Measurements from ENCODE around the gene PDAP1. TPM values are rescaled to one million over a fixed set of nuclear protein-coding genes. Genes with fewer than 3 reads are reported as not detected.
A peak's percentile ranks its signal among the peaks of the same experiment; 100 is the strongest.

PDAP1 gene
- total and polyA plus RNA-seq, 5 donors from 2014 or later: 17.2 to 52.8 (median 20.7) TPM

DNA sequence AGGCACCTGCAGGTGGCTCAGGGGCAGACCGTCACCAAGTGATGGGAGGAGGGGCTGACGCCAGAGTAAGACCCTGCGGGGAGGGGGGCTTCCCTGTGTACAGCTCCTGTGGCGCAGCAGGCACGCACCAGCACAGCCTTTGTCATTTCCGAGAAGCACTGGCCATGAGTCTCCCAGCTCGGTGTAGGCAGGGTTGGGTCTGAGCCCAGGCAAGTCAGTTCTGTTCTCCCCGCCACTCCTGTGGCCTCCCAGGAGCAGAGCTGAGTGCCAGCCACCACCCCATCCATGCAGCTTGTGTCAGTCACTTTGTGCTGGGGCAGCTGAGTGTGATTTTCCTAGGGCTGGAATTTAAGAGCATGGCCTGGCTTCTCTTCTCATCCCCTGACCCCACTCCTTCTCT lies 43.5 kb upstream of the PDAP1 start:
- H3K36me3 Mint-ChIP-seq: peaks cover 30% of the 10 kb centered on the region
- Histone ChIP-seq H3K36me3 (ENCODE audit: control insufficient read depth, insufficient read depth, low read length) (peaks cover 70% of the 10 kb centered on the region), H3K27ac (ENCODE audit: insufficient read depth, low read length, poor library complexity, severe bottlenecking) (no peak overlapping the region), H3K9me3 (ENCODE audit: control insufficient read depth in 2 of 2, low read length in 2 of 2) (no peaks in the 10 kb centered on the region), H3K4me1 (ENCODE audit: control insufficient read depth, insufficient read depth, low read length, poor library complexity, severe bottlenecking) (no peaks in the 10 kb centered on the region), H3K4me3 (ENCODE audit: low read depth, low read length) (no peak overlapping the region), H3K27me3 (ENCODE audit: control insufficient read depth, insufficient read depth, low read length) (no peaks in the 10 kb centered on the region)
- no peak overlapping the region for H3K4me3 Mint-ChIP-seq
- H3K27me3 Mint-ChIP-seq: no peaks in the 10 kb centered on the region
- ATAC-seq (ENCODE audit: low read depth in 2 of 2) (peak in 1 of 2 donors; percentile 18), DNase-seq (no peak)
- no peak overlapping the region for H3K27ac Mint-ChIP-seq
- peaks cover 0 to 4% (median 0%) of the 10 kb centered on the region in 4 donors for H3K4me1 Mint-ChIP-seq
- H3K9me3 Mint-ChIP-seq: no peaks in the 10 kb centered on the region

DNA sequence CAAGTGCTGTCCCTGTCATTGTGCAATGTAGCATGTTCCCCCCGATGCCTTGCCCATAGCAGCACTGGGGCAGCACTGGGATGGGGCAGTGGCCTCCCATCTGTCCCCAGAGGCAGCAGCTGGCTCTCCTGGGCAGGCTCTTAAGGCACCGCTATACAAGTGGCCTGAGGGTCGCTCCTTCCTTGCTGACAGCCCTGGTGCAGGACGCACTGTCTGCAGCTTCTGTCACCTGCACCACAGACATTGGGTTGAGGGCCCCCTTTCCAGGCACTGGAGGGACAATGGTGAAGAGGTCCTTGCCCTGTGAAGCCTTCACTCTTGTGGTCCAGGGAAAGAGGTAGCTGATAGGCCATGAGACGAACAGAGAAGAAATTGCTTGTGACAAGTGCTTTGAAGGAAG lies 40.9 kb upstream of the PDAP1 start:
- peaks cover 0 to 5% (median 2%) of the 10 kb centered on the region in 4 donors for H3K4me1 Mint-ChIP-seq

DNA sequence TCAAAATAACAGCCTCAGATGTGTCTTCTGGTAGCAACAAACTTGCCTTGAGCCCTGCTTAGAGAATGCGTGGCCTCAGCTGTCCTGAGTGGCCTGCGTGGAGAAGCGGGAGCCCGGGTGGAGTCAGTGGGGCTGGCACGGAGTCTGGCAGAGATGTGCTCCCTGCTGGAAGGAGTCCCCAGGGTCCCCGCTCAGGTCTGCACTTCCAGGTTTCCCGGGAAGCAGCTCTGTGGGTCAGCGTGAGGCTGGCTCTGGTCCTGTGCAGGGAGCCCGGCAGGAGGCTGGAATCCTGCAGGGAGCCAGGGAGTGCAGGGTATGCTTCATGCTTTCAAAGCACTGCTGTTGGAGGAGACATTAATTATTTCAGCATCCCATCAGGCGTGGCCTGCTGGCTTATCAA lies 40.5 kb upstream of the PDAP1 start:
- Histone ChIP-seq H3K36me3 (ENCODE audit: control insufficient read depth, insufficient read depth, low read length) (peaks cover 63% of the 10 kb centered on the region), H3K27ac (ENCODE audit: insufficient read depth, low read length, poor library complexity, severe bottlenecking) (no peak overlapping the region), H3K4me1 (ENCODE audit: control insufficient read depth, insufficient read depth, low read length, poor library complexity, severe bottlenecking) (no peaks in the 10 kb centered on the region), H3K4me3 (ENCODE audit: low read depth, low read length) (no peak overlapping the region), H3K9me3 (ENCODE audit: control insufficient read depth in 2 of 2, low read length in 2 of 2) (no peaks in the 10 kb centered on the region), H3K27me3 (ENCODE audit: control insufficient read depth, insufficient read depth, low read length) (no peaks in the 10 kb centered on the region)
- H3K9me3 Mint-ChIP-seq: no peaks in the 10 kb centered on the region
- peaks cover 0 to 5% (median 3%) of the 10 kb centered on the region in 4 donors for H3K4me1 Mint-ChIP-seq
- peaks cover 42% of the 10 kb centered on the region for H3K36me3 Mint-ChIP-seq
- no peak for DNase-seq
- no peak overlapping the region for H3K4me3 Mint-ChIP-seq
- no peak for ATAC-seq (ENCODE audit: low read depth in 2 of 2)
- H3K27me3 Mint-ChIP-seq: no peaks in the 10 kb centered on the region
- no peak overlapping the region for H3K27ac Mint-ChIP-seq

More for the DNA sequence above, 40.9 kb upstream of the PDAP1 start:
- Histone ChIP-seq H3K27me3 (ENCODE audit: control insufficient read depth, insufficient read depth, low read length) (no peaks in the 10 kb centered on the region), H3K9me3 (ENCODE audit: control insufficient read depth in 2 of 2, low read length in 2 of 2) (no peaks in the 10 kb centered on the region), H3K36me3 (ENCODE audit: control insufficient read depth, insufficient read depth, low read length) (peaks cover 67% of the 10 kb centered on the region), H3K27ac (ENCODE audit: insufficient read depth, low read length, poor library complexity, severe bottlenecking) (no peak overlapping the region), H3K4me1 (ENCODE audit: control insufficient read depth, insufficient read depth, low read length, poor library complexity, severe bottlenecking) (no peaks in the 10 kb centered on the region), H3K4me3 (ENCODE audit: low read depth, low read length) (no peak overlapping the region)
- DNase-seq (no peak), ATAC-seq (ENCODE audit: low read depth in 2 of 2) (no peak)
- peaks cover 45% of the 10 kb centered on the region for H3K36me3 Mint-ChIP-seq
- no peak overlapping the region for H3K4me3 Mint-ChIP-seq
- H3K9me3 Mint-ChIP-seq: no peaks in the 10 kb centered on the region
- H3K27me3 Mint-ChIP-seq: no peaks in the 10 kb centered on the region
- peak overlapping the region in 1 of 3 donors; percentile 89 for H3K27ac Mint-ChIP-seq

DNA sequence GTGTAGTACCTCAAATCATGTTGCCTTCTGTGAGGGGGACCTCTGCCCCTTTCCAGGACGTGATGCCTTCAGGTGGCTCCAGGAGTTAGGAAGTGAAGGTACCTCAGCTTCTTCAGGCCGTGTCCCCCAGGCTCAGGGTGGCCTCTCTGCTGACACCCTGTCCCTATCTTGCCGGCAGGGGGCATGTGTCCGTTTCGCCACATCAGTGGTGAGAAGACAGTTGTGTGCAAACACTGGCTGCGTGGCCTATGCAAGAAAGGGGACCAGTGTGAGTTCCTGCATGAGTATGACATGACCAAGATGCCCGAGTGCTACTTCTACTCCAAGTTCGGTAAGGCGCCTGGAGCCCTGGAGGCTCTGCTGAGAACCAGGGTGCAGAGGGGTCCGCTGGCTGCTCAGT lies 39.5 kb upstream of the PDAP1 start:
- no peak overlapping the region for H3K4me3 ChIP-seq (ENCODE audit: low read depth, low read length)
- ATAC-seq (ENCODE audit: low read depth in 2 of 2) (no peak), DNase-seq (no peak)
- Mint-ChIP-seq H3K4me3 (no peak overlapping the region), H3K4me1 (peaks cover 0 to 9% (median 7%) of the 10 kb centered on the region in 4 donors), H3K27me3 (no peaks in the 10 kb centered on the region), H3K27ac (no peak overlapping the region), H3K36me3 (peaks cover 42% of the 10 kb centered on the region), H3K9me3 (no peaks in the 10 kb centered on the region)
- no peaks in the 10 kb centered on the region for H3K9me3 ChIP-seq (ENCODE audit: control insufficient read depth in 2 of 2, low read length in 2 of 2)
- H3K27me3 ChIP-seq (ENCODE audit: control insufficient read depth, insufficient read depth, low read length): no peaks in the 10 kb centered on the region
- no peaks in the 10 kb centered on the region for H3K4me1 ChIP-seq (ENCODE audit: control insufficient read depth, insufficient read depth, low read length, poor library complexity, severe bottlenecking)
- H3K27ac ChIP-seq (ENCODE audit: insufficient read depth, low read length, poor library complexity, severe bottlenecking): no peak overlapping the region
- H3K36me3 ChIP-seq (ENCODE audit: control insufficient read depth, insufficient read depth, low read length): peaks cover 56% of the 10 kb centered on the region

DNA sequence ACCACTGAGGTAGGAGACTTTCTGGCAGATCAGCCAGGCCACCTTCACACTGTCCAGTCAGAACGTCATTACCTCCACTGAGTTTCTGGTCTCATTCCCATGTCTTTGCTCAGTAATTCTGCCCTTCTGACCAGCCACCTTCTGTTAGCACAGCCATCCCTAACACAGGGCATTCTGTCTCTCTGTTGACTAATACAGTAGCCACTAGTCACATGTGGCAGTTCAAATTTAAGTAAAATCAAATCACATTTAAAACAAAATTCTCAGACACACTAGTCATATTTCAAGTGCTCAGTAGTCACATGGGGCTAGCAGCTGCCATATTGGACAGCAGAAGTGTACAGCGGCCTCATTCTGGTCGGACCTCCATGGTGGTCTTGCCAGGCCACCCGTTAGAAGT lies 37.7 kb upstream of the PDAP1 start:
- H3K36me3 ChIP-seq (ENCODE audit: control insufficient read depth, insufficient read depth, low read length): peaks cover 51% of the 10 kb centered on the region
- H3K36me3 Mint-ChIP-seq: peaks cover 41% of the 10 kb centered on the region
- no peaks in the 10 kb centered on the region for H3K27me3 Mint-ChIP-seq
- H3K4me3 ChIP-seq (ENCODE audit: low read depth, low read length): no peak overlapping the region
- no peaks in the 10 kb centered on the region for H3K9me3 ChIP-seq (ENCODE audit: control insufficient read depth in 2 of 2, low read length in 2 of 2)
- DNase-seq (no peak), ATAC-seq (ENCODE audit: low read depth in 2 of 2) (no peak)
- no peaks in the 10 kb centered on the region for H3K27me3 ChIP-seq (ENCODE audit: control insufficient read depth, insufficient read depth, low read length)
- H3K27ac ChIP-seq (ENCODE audit: insufficient read depth, low read length, poor library complexity, severe bottlenecking): no peak overlapping the region
- H3K4me1 ChIP-seq (ENCODE audit: control insufficient read depth, insufficient read depth, low read length, poor library complexity, severe bottlenecking): no peaks in the 10 kb centered on the region
- H3K4me1 Mint-ChIP-seq: peaks cover 0 to 13% (median 12%) of the 10 kb centered on the region in 4 donors
- no peaks in the 10 kb centered on the region for H3K9me3 Mint-ChIP-seq
- no peak overlapping the region for H3K27ac Mint-ChIP-seq
- H3K4me3 Mint-ChIP-seq: no peak overlapping the region

DNA sequence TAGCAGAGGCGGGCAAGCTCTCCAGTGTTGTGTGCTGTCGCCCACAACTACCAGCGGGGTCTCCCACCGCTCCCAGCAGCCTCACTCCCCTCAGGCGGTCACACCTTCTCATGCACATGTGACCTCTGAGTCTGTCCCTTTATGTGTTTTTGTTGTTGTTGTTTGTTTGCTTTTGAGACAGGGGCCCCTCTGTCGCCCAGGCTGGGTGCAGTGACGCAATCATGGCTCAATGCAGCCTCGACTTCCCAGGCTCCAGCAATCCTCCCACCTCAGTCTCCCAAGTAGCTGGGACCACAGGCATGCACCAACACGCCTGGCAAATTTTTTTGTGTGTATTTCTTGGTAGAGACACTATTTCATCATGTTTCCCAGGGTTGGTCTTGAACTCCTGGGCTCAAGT lies 31.8 kb upstream of the PDAP1 start:
- ATAC-seq (ENCODE audit: low read depth in 2 of 2) (no peak), DNase-seq (no peak)
- Mint-ChIP-seq H3K4me1 (peaks cover 4 to 47% (median 25%) of the 10 kb centered on the region in 4 donors), H3K36me3 (peaks cover 14% of the 10 kb centered on the region), H3K9me3 (no peaks in the 10 kb centered on the region), H3K27me3 (no peaks in the 10 kb centered on the region), H3K4me3 (peak overlapping the region; percentile 93 to 99 (median 96)), H3K27ac (peak overlapping the region; percentile 60 to 98 (median 71))
- Histone ChIP-seq H3K4me1 (ENCODE audit: control insufficient read depth, insufficient read depth, low read length, poor library complexity, severe bottlenecking) (peaks cover 20% of the 10 kb centered on the region), H3K27ac (ENCODE audit: insufficient read depth, low read length, poor library complexity, severe bottlenecking) (no peak overlapping the region), H3K4me3 (ENCODE audit: low read depth, low read length) (no peak overlapping the region), H3K9me3 (ENCODE audit: control insufficient read depth in 2 of 2, low read length in 2 of 2) (no peaks in the 10 kb centered on the region), H3K27me3 (ENCODE audit: control insufficient read depth, insufficient read depth, low read length) (no peaks in the 10 kb centered on the region), H3K36me3 (ENCODE audit: control insufficient read depth, insufficient read depth, low read length) (peaks cover 11% of the 10 kb centered on the region)

DNA sequence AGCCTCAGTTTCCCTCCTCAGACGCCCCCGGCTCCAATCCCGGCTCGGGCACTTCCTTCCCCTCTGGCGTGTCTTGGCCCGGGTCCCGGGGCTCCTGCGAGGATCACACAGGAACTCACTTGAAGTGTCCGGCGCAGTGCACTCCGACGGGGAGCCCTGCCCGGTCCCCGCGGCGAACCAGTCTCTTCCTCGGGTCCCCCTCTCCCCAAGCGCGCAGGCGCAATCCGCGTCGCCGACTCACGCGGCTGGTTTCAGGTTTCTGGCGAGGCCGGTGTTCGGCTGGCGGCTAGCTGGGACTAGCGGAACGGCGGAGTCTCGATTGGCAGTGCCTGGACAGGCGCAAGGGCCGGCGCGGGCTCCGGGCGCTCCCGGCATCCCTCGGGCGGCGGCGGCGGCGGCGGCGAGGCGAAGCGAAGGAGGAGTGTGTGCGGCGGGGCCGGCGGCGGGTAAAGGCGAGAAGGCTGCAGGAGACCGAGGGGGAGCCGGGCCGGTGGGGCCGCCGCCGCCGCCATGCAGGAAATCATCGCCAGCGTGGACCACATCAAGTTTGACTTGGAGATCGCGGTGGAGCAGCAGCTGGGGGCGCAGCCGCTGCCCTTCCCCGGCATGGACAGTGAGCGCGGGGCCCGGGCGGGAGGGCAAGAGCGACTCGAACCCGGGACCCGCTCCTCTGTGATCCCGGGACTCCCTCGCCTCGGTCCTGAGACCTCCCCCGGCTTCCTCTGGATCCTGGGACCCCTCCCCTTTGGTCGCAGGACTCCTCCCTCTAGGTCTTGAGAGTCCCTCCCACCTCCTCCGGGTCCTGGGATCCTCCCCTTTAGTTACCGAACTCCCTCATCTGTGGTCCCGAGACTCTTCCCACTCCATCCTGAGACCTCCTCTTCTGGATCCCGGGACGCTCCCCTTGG lies 30.4 kb upstream of the PDAP1 start, which contains the start of the genes CPSF4 and PTCD1:
Gene CPSF4, plus strand, starts transcription at position 371 of the 908 bp plus-strand sequence. Its CDS starts 140 bp downstream, at position 511.
Gene PTCD1, minus strand, starts transcription at position 226 of the 908 bp plus-strand sequence. CDS start 3,556 bp downstream, outside the sequence.
- Histone ChIP-seq H3K4me3 (ENCODE audit: low read depth, low read length) (peak within 1 kb of the TSS; percentile 83), H3K4me1 (ENCODE audit: control insufficient read depth, insufficient read depth, low read length, poor library complexity, severe bottlenecking) (peaks cover 20% of the 10 kb centered on the region), H3K27me3 (ENCODE audit: control insufficient read depth, insufficient read depth, low read length) (no peaks in the 10 kb centered on the region), H3K36me3 (ENCODE audit: control insufficient read depth, insufficient read depth, low read length) (peaks cover 10% of the 10 kb centered on the region), H3K9me3 (ENCODE audit: control insufficient read depth in 2 of 2, low read length in 2 of 2) (no peaks in the 10 kb centered on the region), H3K27ac (ENCODE audit: insufficient read depth, low read length, poor library complexity, severe bottlenecking) (peak within 1 kb of the TSS; percentile 75)
- Mint-ChIP-seq H3K27me3 (no peaks in the 10 kb centered on the region), H3K9me3 (no peaks in the 10 kb centered on the region), H3K4me3 (peak within 1 kb of the TSS; percentile 93 to 99 (median 96)), H3K27ac (peak within 1 kb of the TSS; percentile 79 to 98 (median 95)), H3K4me1 (peaks cover 4 to 45% (median 22%) of the 10 kb centered on the region in 4 donors), H3K36me3 (peaks cover 11% of the 10 kb centered on the region)
- ATAC-seq (ENCODE audit: low read depth in 2 of 2) (peak; percentile 90), DNase-seq (peak; percentile 79 to 91 (median 84))
